NCI-H1417 (cell line): ENCODE measurements around the gene LRRN1.
"Not testable (repeated sequence)": the region's sequence is repeated elsewhere in the genome, so short reads cannot be mapped to it uniquely, and the experiment has no call there.

Experiments used
- DNase-seq, 3 experiments: peaks; one replicate each; lab custom pipeline; 2025; lab: John Stamatoyannopoulos, UW

Gene LRRN1

GRCh38 chr3:3813013-3813412, 13.8 kb downstream of the LRRN1 start:
- DNase-seq, result no peak

- no peak for DNase-seq
Observed at GRCh38 chr3:3815206-3815605, 16.0 kb downstream of the LRRN1 start.

GRCh38 chr3:3816034-3816433, 16.8 kb downstream of the LRRN1 start:
- DNase-seq, result peak in 2 of 3 experiments; percentile 6 to 45

GRCh38 chr3:3817865-3818264, 18.6 kb downstream of the LRRN1 start:
- no peak for DNase-seq

GRCh38 chr3:3821777-3822176, 22.5 kb downstream of the LRRN1 start:
- DNase-seq, result no peak

GRCh38 chr3:3825035-3825434, 25.8 kb downstream of the LRRN1 start:
- DNase-seq, result no peak

- DNase-seq, result no peak
Observed at GRCh38 chr3:3826521-3826920, 27.3 kb downstream of the LRRN1 start.

- DNase-seq, result no peak
Observed at GRCh38 chr3:3827111-3827510, 27.9 kb downstream of the LRRN1 start.

- DNase-seq, result not testable (repeated sequence)
Observed at GRCh38 chr3:3828417-3828816, 29.2 kb downstream of the LRRN1 start.

- no peak for DNase-seq
Observed at GRCh38 chr3:3836845-3837244, 37.6 kb downstream of the LRRN1 start.

- no peak for DNase-seq
Observed at GRCh38 chr3:3842356-3842755, 43.1 kb downstream of the LRRN1 start.

GRCh38 chr3:3847994-3848922, 49.0 kb downstream of the LRRN1 start:
- DNase-seq, result no peak

GRCh38 chr3:3848923-3849275, 49.7 kb downstream of the LRRN1 start:
- no peak for DNase-seq

- DNase-seq, result no peak
Observed at GRCh38 chr3:3851621-3852323, 52.5 kb downstream of the LRRN1 start.

GRCh38 chr3:3853544-3853943, 54.3 kb downstream of the LRRN1 start:
- no peak for DNase-seq

GRCh38 chr3:3855056-3855455, 55.8 kb downstream of the LRRN1 start:
- no peak for DNase-seq

- DNase-seq, result no peak
Observed at GRCh38 chr3:3860235-3860634, 61.0 kb downstream of the LRRN1 start.

- DNase-seq, result no peak
Observed at GRCh38 chr3:3862534-3862933, 63.3 kb downstream of the LRRN1 start.

- DNase-seq, result no peak
Observed at GRCh38 chr3:3875491-3875890, 76.3 kb downstream of the LRRN1 start.

GRCh38 chr3:3881050-3881449, 81.8 kb downstream of the LRRN1 start:
- no peak for DNase-seq

GRCh38 chr3:3887311-3887710, 88.1 kb downstream of the LRRN1 start:
- not testable (repeated sequence) for DNase-seq

- DNase-seq, result no peak
Observed at GRCh38 chr3:3893590-3893989, 94.4 kb downstream of the LRRN1 start.
